Keratinocyte (primary cell): Measurements from ENCODE around the gene INSL6. TPM values are rescaled to one million over a fixed set of nuclear protein-coding genes. Genes with fewer than 3 reads are reported as not detected.

ENCODE experiments used
- DNase-seq: peaks from one replicate; pipeline ENCODE4 v3.0.0-alpha.2; 2011; ENCODE audit warnings: low read depth, missing footprints, low spot score
- FAIRE-seq: peaks from 2 replicates; lab custom pipeline; 2011; peaks lifted over from hg19 to GRCh38; lab: Jason Lieb, UNC
- H2AFZ ChIP-seq: 2 replicates; pipeline ENCODE4 v1.6.0; 2012; ENCODE audit warnings: low read length, control low read depth, inconsistent platforms; ENCODE audit not compliant: control insufficient read depth
- H3K27ac ChIP-seq: 2 replicates; pipeline ENCODE4 v1.5.1; 2011; ENCODE audit warnings: low read length; ENCODE audit not compliant: control insufficient read depth, insufficient read depth
- H3K27me3 ChIP-seq: 3 replicates; pipeline ENCODE4 v1.6.0; 2011; ENCODE audit warnings: low read length; ENCODE audit not compliant: control insufficient read depth, insufficient read depth; ENCODE audit errors: extremely low read depth
- H3K36me3 ChIP-seq, 2 experiments: 2 replicates in 1 of 2; 3 replicates in 1 of 2; pipeline ENCODE4 v1.5.1; 2011; ENCODE audit warnings: low read length in 2 of 2, mild to moderate bottlenecking in 1 of 2; ENCODE audit not compliant: control insufficient read depth in 2 of 2, insufficient read depth in 2 of 2; ENCODE audit errors: extremely low read depth in 1 of 2
- H3K4me1 ChIP-seq: 3 replicates; pipeline ENCODE4 v1.5.1; 2011; ENCODE audit warnings: low read length; ENCODE audit not compliant: control insufficient read depth, insufficient read depth; ENCODE audit errors: extremely low read depth
- H3K4me2 ChIP-seq: 3 replicates; pipeline ENCODE4 v1.6.0; 2011; ENCODE audit warnings: low read depth, low read length; ENCODE audit not compliant: control insufficient read depth, insufficient read depth; ENCODE audit errors: extremely low read depth
- H3K4me3 ChIP-seq, 3 experiments: fragments of 200-600 bp in 1 of 3; sonication (generic) in 1 of 3; 2 replicates in 2 of 3; 3 replicates in 1 of 3; pipeline ENCODE4 v1.5.1; 2011 to 2016; ENCODE audit warnings: low read length in 3 of 3, mild to moderate bottlenecking in 3 of 3, control low read depth in 2 of 3, inconsistent platforms in 1 of 3, low read depth in 1 of 3, mixed read lengths in 1 of 3, mixed run types in 1 of 3, moderate library complexity in 1 of 3; ENCODE audit not compliant: control insufficient read depth in 2 of 3, insufficient read depth in 2 of 3; ENCODE audit errors: extremely low read depth in 1 of 3
- H3K79me2 ChIP-seq: 2 replicates; pipeline ENCODE4 v1.6.0; 2012; ENCODE audit warnings: low read length; ENCODE audit not compliant: control insufficient read depth, insufficient read depth
- H3K9ac ChIP-seq: 3 replicates; pipeline ENCODE4 v1.6.0; 2011; ENCODE audit warnings: low read length; ENCODE audit not compliant: control insufficient read depth, insufficient read depth; ENCODE audit errors: extremely low read depth
- H3K9me1 ChIP-seq: 3 replicates; pipeline ENCODE4 v1.6.0; 2011; ENCODE audit warnings: low read length; ENCODE audit not compliant: control insufficient read depth, insufficient read depth; ENCODE audit errors: extremely low read depth
- H3K9me3 ChIP-seq: 2 replicates; pipeline ENCODE4 v1.5.1; 2012; ENCODE audit warnings: low read depth, low read length; ENCODE audit not compliant: control insufficient read depth
- H4K20me1 ChIP-seq: 3 replicates; pipeline ENCODE4 v1.6.0; 2011; ENCODE audit warnings: low read length; ENCODE audit not compliant: control insufficient read depth, insufficient read depth; ENCODE audit errors: extremely low read depth
- EZH2 ChIP-seq: IDR thresholded peaks from one replicate; pipeline ENCODE4 v1.6.1; 2012; ENCODE audit warnings: inconsistent platforms, mild to moderate bottlenecking, low read length, moderate library complexity
- dilution Hi-C: fragments of 300-500 bp; cut with MboI; formaldehyde crosslinking; loops from one replicate; pipeline ENCODE4 v1.7.0; 2020; ENCODE audit warnings: low sequenced_read_pairs; ENCODE audit not compliant: extremely low pct_ligation_motif_present
- polyA plus RNA-seq, 5 experiments: library from polyadenylated mRNA; depleted of rRNA in 3 of 5; stranded (reverse) in 3 of 5; stranded (forward) in 1 of 5; unstranded in 1 of 5; fragments of >200 nt; gene quantifications; 1 replicate in 1 of 5; 2 replicates in 3 of 5; 3 replicates in 1 of 5; pipeline versions ENCODE4 v1.2.1 to v1.2.3, GENCODE V29; 2011 to 2012; ENCODE audit warnings: missing spikeins in 2 of 5, low read depth in 1 of 5, low replicate concordance in 1 of 5
- TF ChIP-seq, protein P1 (sequence below), 3 experiments: IDR thresholded peaks in 1 of 3; conservative IDR thresholded peaks in 1 of 3; optimal IDR thresholded peaks in 1 of 3; 2 replicates in 2 of 3; 3 replicates in 1 of 3; pipeline versions ENCODE3 to v1.5.1; 2011; ENCODE audit warnings: low read length in 3 of 3, mild to moderate bottlenecking in 3 of 3, moderate library complexity in 2 of 3, control low read depth in 1 of 3, inconsistent platforms in 1 of 3; ENCODE audit not compliant: insufficient read depth in 2 of 3; ENCODE audit errors: extremely low read depth in 1 of 3

INSL6 gene
- polyA plus RNA-seq, 1 donor (not counting 4 experiments of a cell fraction or from before 2014, with no cell fraction given), result not detected

DNA sequence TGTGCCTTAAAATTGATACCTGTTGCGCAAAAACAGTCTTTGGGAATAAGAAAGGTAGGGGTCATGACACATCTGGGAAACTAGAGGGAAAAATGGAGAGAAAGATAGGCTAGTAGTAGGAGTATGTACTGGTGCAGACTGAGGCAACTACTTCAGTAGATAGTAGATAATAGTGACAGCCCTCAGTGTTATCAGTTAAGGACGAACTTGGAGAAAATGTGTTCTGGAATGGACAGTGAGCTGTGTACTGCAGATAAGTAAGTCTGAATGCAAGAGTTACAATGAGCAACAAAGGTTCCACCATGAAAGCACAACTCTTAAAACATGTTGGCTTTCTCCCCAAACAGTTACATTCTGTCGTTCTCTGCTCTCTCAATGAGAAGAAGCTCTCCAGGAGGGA is 6.5 kb upstream of the INSL6 start:
- Histone ChIP-seq H3K79me2 (no peaks in the 10 kb centered on the region), H3K4me2 (no peak overlapping the region), H3K27ac (no peak overlapping the region), H3K27me3 (peaks cover 3% of the 10 kb centered on the region), H2AFZ (no peak overlapping the region), H3K4me1 (no peaks in the 10 kb centered on the region), H3K9ac (no peak overlapping the region), H3K9me3 (no peaks in the 10 kb centered on the region), H3K4me3 (no peak overlapping the region), H3K36me3 (no peaks in the 10 kb centered on the region), H4K20me1 (no peaks in the 10 kb centered on the region), H3K9me1 (no peaks in the 10 kb centered on the region)
- DNase-seq, result no peak
- FAIRE-seq, result no peak
- TF ChIP-seq, protein P1, sequence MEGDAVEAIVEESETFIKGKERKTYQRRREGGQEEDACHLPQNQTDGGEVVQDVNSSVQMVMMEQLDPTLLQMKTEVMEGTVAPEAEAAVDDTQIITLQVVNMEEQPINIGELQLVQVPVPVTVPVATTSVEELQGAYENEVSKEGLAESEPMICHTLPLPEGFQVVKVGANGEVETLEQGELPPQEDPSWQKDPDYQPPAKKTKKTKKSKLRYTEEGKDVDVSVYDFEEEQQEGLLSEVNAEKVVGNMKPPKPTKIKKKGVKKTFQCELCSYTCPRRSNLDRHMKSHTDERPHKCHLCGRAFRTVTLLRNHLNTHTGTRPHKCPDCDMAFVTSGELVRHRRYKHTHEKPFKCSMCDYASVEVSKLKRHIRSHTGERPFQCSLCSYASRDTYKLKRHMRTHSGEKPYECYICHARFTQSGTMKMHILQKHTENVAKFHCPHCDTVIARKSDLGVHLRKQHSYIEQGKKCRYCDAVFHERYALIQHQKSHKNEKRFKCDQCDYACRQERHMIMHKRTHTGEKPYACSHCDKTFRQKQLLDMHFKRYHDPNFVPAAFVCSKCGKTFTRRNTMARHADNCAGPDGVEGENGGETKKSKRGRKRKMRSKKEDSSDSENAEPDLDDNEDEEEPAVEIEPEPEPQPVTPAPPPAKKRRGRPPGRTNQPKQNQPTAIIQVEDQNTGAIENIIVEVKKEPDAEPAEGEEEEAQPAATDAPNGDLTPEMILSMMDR (optimal IDR thresholded peaks at IDR 0.05 in 1 of 3, IDR thresholded peaks at IDR 0.05 in 1 of 3, conservative IDR thresholded peaks at IDR 0.05 in 1 of 3; ENCODE audit: extremely low read depth in 1 of 3, insufficient read depth in 2 of 3, low read length in 3 of 3), result no peak
- dilution Hi-C loops, result no loop called here

DNA sequence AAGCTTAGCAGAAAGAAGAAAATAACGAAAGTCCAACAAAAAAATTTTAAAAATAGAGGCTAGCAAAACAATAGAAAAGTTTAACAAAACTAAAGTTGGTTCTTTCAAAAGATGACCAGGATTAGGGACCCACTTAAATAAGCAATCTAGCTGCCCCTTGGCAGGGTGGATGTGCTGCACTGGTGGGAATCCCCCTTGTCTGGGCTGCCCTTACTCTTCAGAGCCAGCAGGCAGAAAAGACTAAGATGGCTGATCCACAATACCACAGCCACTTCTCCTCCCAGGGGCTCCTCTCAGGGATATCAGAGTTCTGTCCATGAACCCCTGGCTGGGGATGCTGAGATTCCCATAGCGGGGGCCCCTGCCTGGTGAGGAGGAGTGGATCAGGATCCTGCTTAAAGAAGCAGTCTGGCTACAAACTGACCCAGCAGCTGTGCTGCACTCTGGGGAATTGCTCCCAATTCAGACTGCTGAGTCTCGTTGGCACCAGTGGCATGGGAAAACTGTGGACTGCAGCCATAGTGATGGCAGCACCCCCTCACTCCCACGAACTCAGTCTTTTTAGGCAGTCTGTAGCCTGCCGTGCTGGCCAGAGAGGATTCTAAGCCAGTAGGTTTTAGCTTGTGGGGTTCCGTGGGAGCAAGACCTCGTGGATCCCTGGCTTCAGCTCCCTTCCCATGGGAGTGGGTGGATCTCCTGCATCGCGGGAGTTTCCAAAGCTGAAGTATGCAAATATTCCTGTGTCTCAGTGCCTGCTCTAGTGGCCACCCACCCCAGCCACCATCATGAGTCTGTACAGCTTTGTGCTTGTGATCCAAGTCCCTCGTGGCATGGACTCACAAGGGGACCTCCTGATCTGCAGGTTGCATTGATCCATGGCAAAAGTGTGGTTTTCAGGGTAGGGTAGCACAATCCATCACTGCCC is 2.9 kb upstream of the INSL6 start:
- FAIRE-seq (no peak), DNase-seq (no peak)
- H3K9ac ChIP-seq, result no peak overlapping the region
- no peaks in the 10 kb centered on the region for H3K4me1 ChIP-seq
- H3K9me1 ChIP-seq, result no peaks in the 10 kb centered on the region
- H3K27ac ChIP-seq, result no peak overlapping the region
- H3K27me3 ChIP-seq, result peaks cover 3% of the 10 kb centered on the region
- no peaks in the 10 kb centered on the region for H3K9me3 ChIP-seq
- H2AFZ ChIP-seq, result no peak overlapping the region
- no peak overlapping the region for H3K4me3 ChIP-seq
- no peak overlapping the region for H3K4me2 ChIP-seq
- H3K36me3 ChIP-seq, result no peaks in the 10 kb centered on the region
- H4K20me1 ChIP-seq, result no peaks in the 10 kb centered on the region
- no peaks in the 10 kb centered on the region for H3K79me2 ChIP-seq
- dilution Hi-C loops, result no loop called here
- TF ChIP-seq, protein P1 (optimal IDR thresholded peaks at IDR 0.05 in 1 of 3, IDR thresholded peaks at IDR 0.05 in 1 of 3, conservative IDR thresholded peaks at IDR 0.05 in 1 of 3; ENCODE audit: extremely low read depth in 1 of 3, insufficient read depth in 2 of 3, low read length in 3 of 3), result no peak
- TF ChIP-seq EZH2, result no peak
